Measurements from ENCODE around the gene TRAF2. TPM values are rescaled to one million over a fixed set of nuclear protein-coding genes. Genes with fewer than 3 reads are reported as not detected.
A peak's percentile ranks its signal among the peaks of the same experiment; 100 is the strongest.

TRAF2 gene
- total and polyA plus RNA-seq, 2 of the 13 experiments (the other 11 are each of a cell fraction or from before 2014, with no cell fraction given), result 12.4 to 13.6 TPM

- TF ChIP-seq ATF7 (IDR thresholded peaks at IDR 0.05) (no peak), ATF7 (CRISPR knock-in tag; IDR thresholded peaks at IDR 0.05) (peak; percentile 32; the same call in 1 of the 2 replicates), HDAC2 (CRISPR knock-in tag; IDR thresholded peaks at IDR 0.05) (peak; percentile 27), GTF2F1 (IDR thresholded peaks at IDR 0.05; ENCODE audit: low read length) (peak; percentile 43; the same call in 1 of the 2 replicates), MAFF (IDR thresholded peaks at IDR 0.05; ENCODE audit: low read depth, low read length) (0 out of 2 replicates have a peak, but pooled peaks have one; percentile 1), ZNF501 (CRISPR knock-in tag; IDR thresholded peaks at IDR 0.05) (no peak), ZNF670 (CRISPR knock-in tag; IDR thresholded peaks at IDR 0.05; ENCODE audit: borderline replicate concordance) (0 out of 2 replicates have a peak, but pooled peaks have one; percentile 34), CSRNP1 (CRISPR knock-in tag; IDR thresholded peaks at IDR 0.05) (peak; percentile 78), KMT2B (CRISPR knock-in tag; IDR thresholded peaks at IDR 0.05) (0 out of 2 replicates have a peak, but pooled peaks have one; percentile 43), TFDP2 (CRISPR knock-in tag; IDR thresholded peaks at IDR 0.05) (peak; percentile 91), IRF2 (CRISPR knock-in tag; IDR thresholded peaks at IDR 0.05) (no peak; the same call in 1 of the 2 replicates), AFF4 (CRISPR knock-in tag; IDR thresholded peaks at IDR 0.05) (0 out of 2 replicates have a peak, but pooled peaks have one; percentile 14), FOXP4 (CRISPR knock-in tag; IDR thresholded peaks at IDR 0.05) (peak; percentile 62; the same call in 1 of the 2 replicates), MAFG (CRISPR knock-in tag; IDR thresholded peaks at IDR 0.05) (no peak), RBAK (CRISPR knock-in tag; IDR thresholded peaks at IDR 0.05) (no peak), ATF7-NPFF (CRISPR knock-in tag; IDR thresholded peaks at IDR 0.05; ENCODE audit: low read depth) (peak; percentile 60; the same call in 1 of the 2 replicates), SOX6 (IDR thresholded peaks at IDR 0.05) (no peak), SOX6 (CRISPR knock-in tag; IDR thresholded peaks at IDR 0.05) (peak; percentile 35; the same call in 1 of the 2 replicates), PLRG1 (conservative IDR thresholded peaks at IDR 0.05) (no peak), ZFP1 (CRISPR knock-in tag; IDR thresholded peaks at IDR 0.05) (peak; percentile 72; the same call in 1 of the 2 replicates), ZNF570 (CRISPR knock-in tag; IDR thresholded peaks at IDR 0.05; ENCODE audit: borderline replicate concordance) (0 out of 2 replicates have a peak, but pooled peaks have one; percentile 59)
These were observed 37.0 kb upstream of the TRAF2 start, which contains the start of gene PHPT1 (continued) for GRCh38 chr9:136849038-136849959.
